ENCODE measurements around the gene MS4A6E. TPM values are rescaled to one million over a fixed set of nuclear protein-coding genes. Genes with fewer than 3 reads are reported as not detected.

MS4A6E gene
- total RNA-seq, 1 experiment from 2014 or later = not detected

GRCh38 chr11:60334005-60334620 lies 7.1 kb downstream of the MS4A6E start (continued):
- TF ChIP-seq USF2 (CRISPR knock-in tag; IDR thresholded peaks at IDR 0.05) (no peak), ZNF416 (CRISPR knock-in tag; IDR thresholded peaks at IDR 0.05) (0 out of 2 replicates have a peak, but pooled peaks have one; percentile 50), HMGA2 (CRISPR knock-in tag; IDR thresholded peaks at IDR 0.05) (no peak)

- H3K4me3 Mint-ChIP-seq = no peak overlapping the region
- CTCF ChIA-PET = interaction anchor here (1.4 kb wide), 3 partner anchors 9 to 71 kb away, joined by 3 to 7 read pairs (median 4); no protein-coding TSS in a partner anchor
- POLR2A ChIA-PET = no interaction called here
- H3K4me1 Mint-ChIP-seq = peaks cover 27% of the 10 kb centered on the region
- ATAC-seq = no peak
- H3K36me3 Mint-ChIP-seq = no peaks in the 10 kb centered on the region
- no peaks in the 10 kb centered on the region for H3K27me3 Mint-ChIP-seq (ENCODE audit: low read depth)
- no peak for DNase-seq (ENCODE audit: low spot score)
- TF ChIP-seq TP53 (CRISPR knock-in tag; IDR thresholded peaks at IDR 0.05) (no peak), CDX4 (CRISPR knock-in tag; IDR thresholded peaks at IDR 0.05; ENCODE audit: borderline replicate concordance) (no peak), ERG (CRISPR knock-in tag; IDR thresholded peaks at IDR 0.05) (no peak), E2F1 (CRISPR knock-in tag; IDR thresholded peaks at IDR 0.05) (no peak), MLX (CRISPR knock-in tag; IDR thresholded peaks at IDR 0.05) (no peak), GABPB1 (CRISPR knock-in tag; IDR thresholded peaks at IDR 0.05) (no peak), IRF2 (CRISPR knock-in tag; IDR thresholded peaks at IDR 0.05; ENCODE audit: borderline replicate concordance, low read depth) (no peak), IRF1 (CRISPR knock-in tag; IDR thresholded peaks at IDR 0.05) (no peak)
- peaks cover 7% of the 10 kb centered on the region; the same call in 1 of the 2 replicates for H3K9me3 Mint-ChIP-seq
- no peak overlapping the region for H3K27ac Mint-ChIP-seq
Measured at GRCh38 chr11:60336767-60337391, 9.8 kb downstream of the MS4A6E start.

GRCh38 chr11:60338053-60338452 lies 11.0 kb downstream of the MS4A6E start:
- Mint-ChIP-seq H3K27ac (no peak overlapping the region), H3K9me3 (peaks cover 5% of the 10 kb centered on the region; the same call in 1 of the 2 replicates), H3K4me1 (peaks cover 30% of the 10 kb centered on the region), H3K27me3 (ENCODE audit: low read depth) (no peaks in the 10 kb centered on the region), H3K4me3 (no peak overlapping the region), H3K36me3 (no peaks in the 10 kb centered on the region)
- DNase-seq (ENCODE audit: low spot score) (no peak), ATAC-seq (no peak)
- POLR2A ChIA-PET = no interaction called here
- CTCF ChIA-PET = no interaction called here
- TF ChIP-seq NFE2L1 (CRISPR knock-in tag; IDR thresholded peaks at IDR 0.05) = no peak
- no peak for TF ChIP-seq NFATC4 (CRISPR knock-in tag; IDR thresholded peaks at IDR 0.05)
- TF ChIP-seq KAT7 (CRISPR knock-in tag; IDR thresholded peaks at IDR 0.05; ENCODE audit: borderline replicate concordance) = no peak
- no peak for TF ChIP-seq ZNF121 (CRISPR knock-in tag; IDR thresholded peaks at IDR 0.05)
- TF ChIP-seq CBFB (CRISPR knock-in tag; IDR thresholded peaks at IDR 0.05; ENCODE audit: low read depth) = no peak
- no peak for TF ChIP-seq ZNF219 (CRISPR knock-in tag; IDR thresholded peaks at IDR 0.05; ENCODE audit: borderline replicate concordance)
- TF ChIP-seq ZBTB43 (CRISPR knock-in tag; IDR thresholded peaks at IDR 0.05) = no peak
- no peak for TF ChIP-seq CDX4 (CRISPR knock-in tag; IDR thresholded peaks at IDR 0.05; ENCODE audit: borderline replicate concordance)
- TF ChIP-seq ELF4 (CRISPR knock-in tag; IDR thresholded peaks at IDR 0.05; ENCODE audit: low read depth) = no peak
- no peak for TF ChIP-seq RELA (CRISPR knock-in tag; IDR thresholded peaks at IDR 0.05; ENCODE audit: borderline replicate concordance)
- TF ChIP-seq ZNF232 (CRISPR knock-in tag; IDR thresholded peaks at IDR 0.05) = no peak
- no peak for TF ChIP-seq SMAD3 (CRISPR knock-in tag; IDR thresholded peaks at IDR 0.05; ENCODE audit: borderline replicate concordance)
- TF ChIP-seq ESRRA (CRISPR knock-in tag; IDR thresholded peaks at IDR 0.05; ENCODE audit: borderline replicate concordance) = no peak
